Astrocyte of the cerebellum (primary cell): ENCODE results near the gene WWC1.

Source experiments
- DNase-seq: peaks from one replicate; pipeline ENCODE4 v3.0.0-alpha.2; 2011; ENCODE audit warnings: low read depth
- H3K4me3 ChIP-seq: 2 replicates; pipeline ENCODE4 v1.5.1; 2011; ENCODE audit warnings: mild to moderate bottlenecking, low read depth, low read length, moderate library complexity
- CTCF ChIP-seq: IDR thresholded peaks from 2 replicates; pipeline ENCODE4 v1.5.1; 2012; ENCODE audit warnings: low read length, low read depth, moderate library complexity, mild to moderate bottlenecking; ENCODE audit errors: missing control alignments
- in situ Hi-C: cut with HindIII; loops from 2 replicates; pipeline ENCODE4 v1.10.0; 2017; ENCODE audit warnings: low sequenced_read_pairs

WWC1 gene

GRCh38 chr5:168447808-168448207 is 156.4 kb downstream of the WWC1 start:
- TF ChIP-seq CTCF: no peak
- no peak overlapping the region for H3K4me3 ChIP-seq
- in situ Hi-C loops: no loop called here
- no peak for DNase-seq

GRCh38 chr5:168449166-168449565 is 157.7 kb downstream of the WWC1 start:
- no peak for DNase-seq
- TF ChIP-seq CTCF: no peak

GRCh38 chr5:168451565-168451964 is 160.1 kb downstream of the WWC1 start:
- no peak overlapping the region for H3K4me3 ChIP-seq
- in situ Hi-C loops: no loop called here
- no peak for TF ChIP-seq CTCF
- DNase-seq: no peak

More at GRCh38 chr5:168449166-168449565, 157.7 kb downstream of the WWC1 start:
- H3K4me3 ChIP-seq: no peak overlapping the region
- in situ Hi-C loops: no loop called here

- TF ChIP-seq CTCF: no peak
- no peak overlapping the region for H3K4me3 ChIP-seq
- in situ Hi-C loops: no loop called here
- DNase-seq: no peak
Observed at GRCh38 chr5:168455201-168455600, 163.8 kb downstream of the WWC1 start.

- no peak for DNase-seq
- in situ Hi-C loops: no loop called here
- no peak for TF ChIP-seq CTCF
- H3K4me3 ChIP-seq: no peak overlapping the region
Observed at GRCh38 chr5:168457542-168457941, 166.1 kb downstream of the WWC1 start.

GRCh38 chr5:168460606-168461005 is 169.2 kb downstream of the WWC1 start:
- no peak for TF ChIP-seq CTCF
- in situ Hi-C loops: no loop called here
- H3K4me3 ChIP-seq: no peak overlapping the region
- DNase-seq: no peak

GRCh38 chr5:168463081-168463480 is 171.6 kb downstream of the WWC1 start:
- TF ChIP-seq CTCF: no peak
- H3K4me3 ChIP-seq: no peak overlapping the region
- in situ Hi-C loops: no loop called here
- no peak for DNase-seq
